KOPT-K1 (cell line): ENCODE data around the gene ZNF771.

ENCODE experiments used
- H3K27ac ChIP-seq: fragments of 200-600 bp; sonication (generic); 2 replicates; pipeline ENCODE4 v1.5.1; 2016; ENCODE audit warnings: antibody characterized with exemption, mild to moderate bottlenecking, low read depth, low read length; ENCODE audit not compliant: poor library complexity, severe bottlenecking
- H3K36me3 ChIP-seq: fragments of 200-600 bp; sonication (generic); 2 replicates; pipeline ENCODE4 v1.5.1; 2017; ENCODE audit warnings: antibody characterized with exemption, mild to moderate bottlenecking, low read length, moderate library complexity; ENCODE audit not compliant: insufficient read depth
- H3K9me3 ChIP-seq: fragments of 200-600 bp; sonication (generic); 2 replicates; pipeline ENCODE4 v1.5.1; 2017; ENCODE audit warnings: antibody characterized with exemption, low read length, mild to moderate bottlenecking; ENCODE audit not compliant: insufficient read depth, poor library complexity, severe bottlenecking

Gene ZNF771

GRCh38 chr16:30407102-30407803 is at the start of gene ZNF771:
ZNF771 (plus strand) TSS chr16:30407606; CDS start chr16:30408054, 448 bp downstream.
- Histone ChIP-seq H3K9me3 (no peaks in the 10 kb centered on the region), H3K36me3 (peaks cover 25% of the 10 kb centered on the region), H3K27ac (peak within 1 kb of the TSS; percentile 78)

DNA sequence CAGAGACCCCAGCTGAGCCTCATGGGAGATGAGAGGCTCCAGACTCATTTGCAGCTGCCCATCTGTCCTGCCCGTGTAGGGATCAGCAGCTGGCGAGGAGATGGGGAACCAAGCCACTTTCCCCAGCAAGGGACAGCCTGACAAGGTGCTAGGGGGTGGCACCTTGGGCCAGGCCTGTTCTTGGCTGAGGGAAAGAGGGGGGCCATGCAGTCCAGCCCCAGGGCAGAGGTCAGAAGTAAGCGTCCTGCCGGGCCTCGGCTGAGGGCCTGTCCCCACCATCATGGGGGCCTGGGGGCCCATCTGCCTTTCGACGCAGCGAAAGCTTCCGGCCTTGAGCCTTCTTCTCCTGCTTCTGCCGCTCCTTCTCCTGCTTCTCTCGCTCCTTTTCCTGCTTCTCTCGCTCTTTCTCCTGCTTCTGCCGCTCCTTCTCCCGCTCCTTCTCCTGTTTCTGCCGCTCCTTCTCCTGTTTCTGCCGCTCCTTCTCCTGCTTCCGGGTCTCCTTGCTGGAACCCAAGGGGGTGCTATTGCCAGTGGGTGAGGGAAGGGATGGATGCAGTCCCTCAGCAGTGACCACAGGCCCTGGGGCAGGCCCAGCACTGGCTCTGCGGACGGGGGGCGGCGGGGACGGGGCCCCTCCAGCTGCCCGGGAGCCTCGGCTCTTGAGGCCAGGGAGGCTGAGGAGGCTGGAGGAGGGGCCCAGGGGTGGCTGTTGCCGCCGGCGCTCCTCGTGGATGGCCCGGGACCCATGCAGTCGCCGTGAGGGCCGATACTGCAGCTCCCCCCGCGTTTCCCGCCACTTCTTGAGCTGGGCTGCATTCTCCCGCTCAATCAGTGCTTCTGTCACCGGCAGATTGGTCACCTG is 49.5 kb upstream of the ZNF771 start:
- H3K9me3 ChIP-seq = no peaks in the 10 kb centered on the region
- peaks cover 73% of the 10 kb centered on the region for H3K36me3 ChIP-seq
- no peak overlapping the region for H3K27ac ChIP-seq

DNA sequence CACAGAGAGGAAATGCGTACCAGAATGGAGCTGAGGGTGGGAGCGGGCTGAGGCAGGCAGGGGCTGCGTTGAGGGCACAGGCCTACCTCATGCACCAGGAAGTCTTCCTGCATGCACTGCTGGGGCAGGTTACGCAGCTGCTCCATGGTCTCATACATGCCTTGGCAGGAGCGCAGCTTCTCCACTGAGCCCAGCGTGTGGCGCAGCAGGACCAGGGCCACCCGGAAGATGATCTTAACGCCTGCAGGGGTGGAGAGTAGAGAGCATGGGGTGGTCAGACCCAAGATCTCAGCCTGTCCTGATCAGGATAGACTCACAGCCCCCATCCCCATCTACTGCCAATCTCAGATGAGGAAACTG is 48.8 kb upstream of the ZNF771 start:
- Histone ChIP-seq H3K27ac (no peak overlapping the region), H3K36me3 (peaks cover 73% of the 10 kb centered on the region), H3K9me3 (no peaks in the 10 kb centered on the region)

DNA sequence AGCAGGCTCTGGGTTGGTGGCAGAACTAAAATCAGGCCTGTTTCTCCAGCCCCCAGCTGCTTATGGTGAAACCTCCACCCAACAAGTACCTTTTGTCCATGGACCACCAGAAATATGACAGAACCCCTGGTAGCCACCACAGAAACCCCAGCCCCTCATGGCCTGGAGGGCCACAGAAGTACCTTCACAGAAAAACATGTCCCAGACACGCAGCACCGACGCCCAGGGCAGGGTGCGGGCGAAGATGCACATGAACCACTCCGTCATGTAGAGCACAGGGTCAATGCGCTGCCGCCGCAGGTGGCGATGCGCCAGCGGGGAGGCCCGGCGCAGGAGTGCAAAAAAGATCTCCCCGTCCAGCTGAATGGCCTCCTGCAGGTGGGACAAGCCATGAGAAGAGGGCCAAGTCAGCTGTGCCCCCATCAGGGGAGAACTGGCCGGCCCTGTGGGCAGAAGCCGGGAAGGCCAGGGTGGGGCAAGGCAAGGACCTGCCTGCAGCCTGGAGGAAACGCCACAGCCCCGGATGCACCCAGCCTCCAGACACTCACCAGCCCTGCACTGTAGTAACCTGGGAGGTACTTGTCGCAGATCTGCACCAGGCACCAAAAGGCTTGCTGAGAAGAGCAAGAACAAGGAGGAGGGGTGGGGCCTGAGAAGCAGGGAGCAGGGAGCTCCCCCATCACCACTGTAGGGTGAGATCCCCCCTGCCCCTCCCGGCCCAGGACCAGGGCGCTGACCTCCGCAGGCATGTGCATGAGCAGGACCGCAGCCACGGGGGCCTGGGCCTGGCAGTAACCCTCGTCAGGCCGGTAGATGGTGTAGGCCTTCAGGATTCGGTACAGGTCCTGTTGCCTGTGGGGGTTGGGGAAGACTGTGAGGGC is 48.2 kb upstream of the ZNF771 start:
- Histone ChIP-seq H3K9me3 (no peaks in the 10 kb centered on the region), H3K36me3 (peaks cover 75% of the 10 kb centered on the region), H3K27ac (no peak overlapping the region)

GRCh38 chr16:30359871-30360170 is 47.6 kb upstream of the ZNF771 start:
- H3K27ac ChIP-seq = no peak overlapping the region
- peaks cover 81% of the 10 kb centered on the region for H3K36me3 ChIP-seq
- no peaks in the 10 kb centered on the region for H3K9me3 ChIP-seq

GRCh38 chr16:30361180-30361579 is 46.2 kb upstream of the ZNF771 start:
- H3K27ac ChIP-seq = no peak overlapping the region
- no peaks in the 10 kb centered on the region for H3K9me3 ChIP-seq
- H3K36me3 ChIP-seq = peaks cover 94% of the 10 kb centered on the region

DNA sequence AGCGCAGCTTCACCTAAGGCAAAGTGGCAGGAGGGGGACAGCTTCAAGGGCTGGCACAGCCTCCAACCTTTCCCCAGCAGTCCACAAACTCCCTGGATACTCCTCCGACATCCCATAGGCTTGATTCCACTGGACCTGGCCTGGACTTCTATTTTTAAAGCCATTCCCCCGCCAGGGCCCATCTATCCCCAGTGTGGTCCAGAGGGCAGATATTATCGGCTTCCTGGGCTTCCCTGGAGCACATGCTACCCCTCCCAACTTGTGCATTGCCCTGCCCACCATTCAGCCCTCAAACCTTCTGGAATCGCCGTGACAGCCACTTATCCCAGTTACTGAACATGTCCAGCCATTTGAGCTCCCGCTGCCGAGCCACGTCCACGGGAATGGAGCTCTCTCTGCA is 42.2 kb upstream of the ZNF771 start:
- Histone ChIP-seq H3K9me3 (no peaks in the 10 kb centered on the region), H3K36me3 (peaks cover 68% of the 10 kb centered on the region), H3K27ac (no peak overlapping the region)

- Histone ChIP-seq H3K36me3 (peaks cover 55% of the 10 kb centered on the region), H3K27ac (no peak overlapping the region)
These were observed 40.9 kb upstream of the ZNF771 start for GRCh38 chr16:30366511-30366910.

DNA sequence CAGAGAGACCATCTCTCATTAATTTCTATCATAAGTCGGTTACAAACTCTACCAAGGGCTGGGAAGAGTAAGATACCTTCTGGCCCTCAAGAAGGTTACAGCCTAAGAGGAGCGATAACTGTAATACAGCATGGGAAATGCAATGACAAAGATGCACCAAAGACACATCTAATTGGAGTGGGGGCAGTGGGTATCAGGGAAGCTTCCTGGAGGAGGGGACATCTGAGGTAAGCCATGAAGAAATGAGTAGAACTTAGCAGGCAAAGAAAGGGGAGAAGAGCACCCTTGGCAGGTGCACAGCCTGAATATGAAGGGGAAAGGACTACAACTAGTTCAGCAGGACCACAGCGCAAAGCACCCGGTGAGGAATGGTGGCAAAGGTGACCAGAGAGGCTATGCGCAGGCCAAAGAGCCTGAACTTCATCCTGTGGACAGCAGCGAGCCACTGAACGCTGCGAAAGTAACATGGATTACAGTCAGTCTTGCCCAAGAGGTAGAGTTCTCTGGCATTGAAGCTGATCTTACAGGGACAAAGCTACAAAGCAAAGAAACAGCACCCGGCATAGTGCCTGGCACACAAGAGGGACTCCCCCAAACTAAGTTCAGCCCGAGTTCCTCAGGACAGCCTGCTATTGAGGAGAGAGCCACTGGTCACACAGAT is 39.9 kb upstream of the ZNF771 start:
- H3K27ac ChIP-seq = peak overlapping the region; percentile 71
- no peaks in the 10 kb centered on the region for H3K9me3 ChIP-seq
- H3K36me3 ChIP-seq = peaks cover 49% of the 10 kb centered on the region

More at GRCh38 chr16:30366511-30366910, 40.9 kb upstream of the ZNF771 start:
- H3K9me3 ChIP-seq = no peaks in the 10 kb centered on the region

DNA sequence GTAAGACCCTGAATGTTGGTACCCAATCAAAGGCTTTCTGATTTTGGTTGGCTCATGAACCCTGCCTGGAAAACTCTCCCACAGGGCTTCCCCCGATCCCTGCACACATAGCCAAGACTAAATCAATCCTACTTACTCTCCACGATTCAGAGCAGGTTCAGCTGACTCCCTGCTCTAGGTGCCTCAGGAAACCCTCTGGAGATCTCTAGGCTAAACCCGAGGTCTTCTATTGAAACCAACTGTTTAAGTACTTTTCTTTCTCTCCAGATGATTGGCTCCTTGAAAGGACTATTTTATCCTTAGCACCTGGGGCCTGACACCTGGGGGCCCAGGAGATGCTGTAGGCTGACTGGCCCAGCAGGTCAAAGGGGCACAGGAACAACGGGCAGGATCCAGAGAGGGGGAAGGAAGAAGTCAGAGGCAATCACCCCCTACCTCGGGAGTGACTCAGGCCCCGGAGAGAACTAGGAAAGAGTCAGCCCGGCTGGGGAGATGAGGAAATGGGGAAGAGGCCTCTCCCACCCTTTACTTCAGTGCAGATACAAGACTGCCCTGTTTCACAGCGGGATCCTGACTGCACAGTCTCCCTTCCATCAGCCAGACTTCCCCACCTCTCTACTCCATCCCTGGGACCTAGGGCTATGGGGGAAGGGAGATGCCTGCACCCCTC is 39.1 kb upstream of the ZNF771 start:
- Histone ChIP-seq H3K9me3 (no peaks in the 10 kb centered on the region), H3K27ac (peak overlapping the region; percentile 71), H3K36me3 (peaks cover 41% of the 10 kb centered on the region)

GRCh38 chr16:30368792-30369090 is 38.7 kb upstream of the ZNF771 start:
- H3K36me3 ChIP-seq = peaks cover 36% of the 10 kb centered on the region
- peak overlapping the region; percentile 71 for H3K27ac ChIP-seq
- H3K9me3 ChIP-seq = no peaks in the 10 kb centered on the region

DNA sequence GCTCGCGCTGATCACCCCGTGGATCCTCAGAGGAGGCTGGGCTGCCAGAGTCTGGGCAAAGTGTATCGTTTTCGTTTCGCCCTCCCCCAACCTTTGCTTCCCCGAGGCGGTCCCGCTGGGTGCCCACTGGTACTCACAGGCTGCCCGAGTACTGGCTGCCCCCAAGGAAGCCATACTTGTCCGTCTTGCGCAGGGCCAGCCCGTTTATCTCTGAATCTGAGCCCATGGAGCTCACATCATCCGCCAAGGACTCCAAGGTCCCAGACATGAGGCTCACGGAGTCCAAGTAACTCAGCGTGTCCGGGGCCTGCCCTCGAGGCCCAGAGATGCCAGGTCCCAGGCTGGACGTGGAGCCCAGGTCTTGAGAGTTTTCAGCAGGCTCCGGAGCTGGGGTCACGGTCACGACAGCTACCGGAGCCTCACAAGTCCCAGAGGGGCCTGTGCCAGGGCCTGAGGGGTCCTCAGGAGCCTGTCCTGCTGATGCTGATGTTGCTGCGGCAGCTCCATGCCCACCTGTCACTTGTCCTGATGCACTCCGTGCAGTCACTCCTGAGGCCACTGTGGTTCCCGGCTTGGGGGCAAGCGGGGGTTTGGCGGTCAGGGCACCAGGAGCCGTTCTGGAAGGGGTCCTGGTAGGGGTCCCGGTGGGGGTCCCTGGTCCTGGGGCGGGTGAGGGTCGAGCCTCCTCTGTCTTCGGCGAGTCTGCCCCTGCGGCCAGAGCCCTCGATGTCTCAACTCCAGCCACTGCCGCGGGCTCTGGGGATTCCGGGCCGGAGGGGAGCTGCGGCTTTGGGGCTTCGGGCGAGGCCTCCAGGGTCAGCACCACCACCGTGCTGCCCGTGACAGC is 38.1 kb upstream of the ZNF771 start:
- no peaks in the 10 kb centered on the region for H3K9me3 ChIP-seq
- peak overlapping the region; percentile 71 for H3K27ac ChIP-seq
- peaks cover 31% of the 10 kb centered on the region for H3K36me3 ChIP-seq

DNA sequence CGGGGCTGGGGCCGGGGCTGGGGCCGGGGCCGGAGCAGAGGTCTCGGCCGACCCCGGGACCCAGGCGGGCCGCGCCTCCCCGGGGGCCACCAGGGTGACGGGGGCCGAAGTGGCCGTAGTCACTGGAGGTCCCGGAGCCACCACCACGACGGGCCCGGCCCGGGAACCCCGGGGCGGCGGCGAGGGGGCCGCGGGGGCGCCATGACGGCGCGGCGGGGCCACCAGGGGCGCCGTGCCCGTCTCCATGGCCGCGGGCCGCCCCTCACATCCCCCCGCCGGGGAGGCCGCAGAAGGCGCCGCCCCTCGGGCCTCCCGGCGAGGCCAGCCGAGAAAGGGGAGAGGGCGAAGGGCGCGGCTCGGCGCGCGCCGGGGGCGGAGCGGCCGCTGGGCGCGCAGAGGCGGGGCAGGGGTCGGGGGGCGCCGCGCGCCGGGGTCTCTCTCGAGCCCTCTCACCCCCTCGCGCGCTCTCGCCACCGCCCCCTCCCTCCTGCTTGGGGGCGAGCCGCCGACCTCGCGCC is 37.4 kb upstream of the ZNF771 start:
- no peaks in the 10 kb centered on the region for H3K9me3 ChIP-seq
- peaks cover 24% of the 10 kb centered on the region for H3K36me3 ChIP-seq
- peak overlapping the region; percentile 71 for H3K27ac ChIP-seq
